HG03565 (cell line): ENCODE data around the gene GTF2H3.
"Not testable (repeated sequence)": the region's sequence is repeated elsewhere in the genome, so short reads cannot be mapped to it uniquely, and the experiment has no call there.

ENCODE experiments used
- ATAC-seq: cut with Tn5 transposase; IDR thresholded peaks from one replicate; pipeline ENCODE4 v1.9.1; 2021; ENCODE audit warnings: mild to moderate bottlenecking, moderate library complexity; ENCODE audit not compliant: unreplicated experiment

Gene GTF2H3

GRCh38 chr12:123633379-123634141 lies at the start of gene GTF2H3, which contains the start of gene EIF2B1:
Gene GTF2H3, plus strand, starts transcription at chr12:123633829. Its CDS starts 31 bp downstream, at chr12:123633860.
Gene EIF2B1, minus strand, starts transcription at chr12:123633686. Its CDS starts 129 bp downstream, at chr12:123633557.
- peak; percentile 90 for ATAC-seq

GRCh38 chr12:123591702-123592481 lies 41.7 kb upstream of the GTF2H3 start:
- no peak for ATAC-seq

GRCh38 chr12:123595729-123596128 lies 37.9 kb upstream of the GTF2H3 start:
- ATAC-seq = no peak

GRCh38 chr12:123597100-123597499 lies 36.5 kb upstream of the GTF2H3 start:
- no peak for ATAC-seq

- ATAC-seq = no peak
Observed at GRCh38 chr12:123598522-123598921, 35.1 kb upstream of the GTF2H3 start.

- ATAC-seq = no peak
Observed at GRCh38 chr12:123599310-123599709, 34.3 kb upstream of the GTF2H3 start.

DNA sequence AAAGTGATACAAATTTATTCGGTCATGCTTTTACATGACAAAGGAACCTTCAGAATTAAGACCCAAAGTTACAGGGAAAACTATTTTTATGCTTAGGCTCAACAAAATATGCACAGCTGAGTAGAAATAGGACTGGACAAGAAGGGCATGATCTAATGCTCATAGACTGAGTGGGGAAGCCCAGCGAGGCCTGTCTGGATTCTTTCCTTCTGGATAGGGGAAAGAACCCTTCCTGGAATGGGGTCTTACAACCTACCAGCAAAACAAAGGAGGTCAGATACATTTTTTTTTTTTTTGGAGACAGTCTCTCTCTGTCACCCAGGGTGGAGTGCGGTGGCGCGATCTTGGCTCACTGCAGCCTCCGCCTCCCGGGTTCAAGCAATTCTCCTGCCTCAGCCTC lies 33.9 kb upstream of the GTF2H3 start:
- ATAC-seq = no peak

- ATAC-seq = peak; percentile 80
Observed at GRCh38 chr12:123601602-123602489, 31.8 kb upstream of the GTF2H3 start, which contains the start of gene DDX55. Gene DDX55, plus strand, starts transcription at chr12:123602099. Its CDS starts 50 bp downstream, at chr12:123602149.

GRCh38 chr12:123602651-123603195 lies 30.9 kb upstream of the GTF2H3 start:
- no peak for ATAC-seq

GRCh38 chr12:123603495-123603894 lies 30.1 kb upstream of the GTF2H3 start:
- ATAC-seq = not testable (repeated sequence)

DNA sequence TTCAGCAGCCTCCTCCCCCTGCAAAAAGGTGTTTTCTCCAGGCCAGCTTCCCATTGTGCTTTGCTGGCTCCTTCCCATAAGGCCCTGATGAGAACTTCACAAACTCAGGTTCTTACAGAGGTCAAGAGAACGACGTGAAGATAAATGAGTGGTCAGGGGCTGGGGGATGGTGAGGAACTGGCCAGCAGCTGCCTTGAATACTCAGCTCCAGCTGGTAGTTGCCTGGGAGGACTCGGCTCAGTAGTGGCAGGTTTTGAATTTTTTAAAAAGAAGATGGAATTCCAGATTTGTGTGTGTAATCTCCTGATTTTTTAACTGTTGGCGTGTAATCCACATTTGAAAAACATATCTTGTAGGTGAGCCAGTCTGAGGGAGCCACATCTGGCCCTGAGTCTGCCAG lies 25.9 kb upstream of the GTF2H3 start:
- ATAC-seq = no peak

GRCh38 chr12:123608182-123608581 lies 25.4 kb upstream of the GTF2H3 start:
- ATAC-seq = no peak

DNA sequence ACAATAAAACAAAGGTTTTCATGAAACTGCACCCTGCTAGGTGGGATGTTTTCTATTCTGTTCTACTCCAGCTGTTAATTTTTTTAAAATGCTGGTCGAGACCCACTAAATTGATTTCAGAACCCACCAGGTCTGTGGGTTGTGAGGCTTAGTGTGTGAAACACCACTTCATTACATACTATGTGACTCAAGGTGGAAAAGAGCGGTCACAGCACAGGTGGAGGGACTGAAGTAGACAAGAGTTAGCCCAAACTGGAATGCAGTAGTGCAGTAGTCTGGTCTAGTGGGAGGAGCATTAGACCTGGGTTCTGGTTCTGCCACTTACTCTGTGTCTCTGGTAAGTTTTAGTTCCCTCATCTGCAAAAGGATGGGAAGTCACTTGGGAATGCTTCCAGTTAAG lies 19.5 kb upstream of the GTF2H3 start:
- ATAC-seq = no peak

DNA sequence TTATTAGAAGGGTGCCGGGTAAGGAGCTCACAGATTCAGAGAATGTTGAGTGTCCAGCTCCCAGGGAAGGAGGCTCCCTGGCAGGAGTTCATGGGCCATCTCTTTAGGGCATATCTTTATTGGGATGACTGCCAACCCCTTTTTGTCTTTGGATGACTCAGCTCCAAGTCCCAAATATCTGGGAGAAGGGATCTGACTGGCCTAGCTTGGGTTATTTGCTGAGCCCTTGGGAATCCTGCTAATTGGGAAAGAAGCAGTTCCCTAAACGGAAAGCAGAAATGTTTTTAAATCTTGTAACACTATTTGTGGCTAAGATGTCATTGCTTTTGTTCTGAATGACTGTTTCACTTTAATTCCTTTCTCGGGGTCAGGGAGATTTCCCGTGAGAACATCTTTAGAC lies 19.1 kb upstream of the GTF2H3 start:
- no peak for ATAC-seq

DNA sequence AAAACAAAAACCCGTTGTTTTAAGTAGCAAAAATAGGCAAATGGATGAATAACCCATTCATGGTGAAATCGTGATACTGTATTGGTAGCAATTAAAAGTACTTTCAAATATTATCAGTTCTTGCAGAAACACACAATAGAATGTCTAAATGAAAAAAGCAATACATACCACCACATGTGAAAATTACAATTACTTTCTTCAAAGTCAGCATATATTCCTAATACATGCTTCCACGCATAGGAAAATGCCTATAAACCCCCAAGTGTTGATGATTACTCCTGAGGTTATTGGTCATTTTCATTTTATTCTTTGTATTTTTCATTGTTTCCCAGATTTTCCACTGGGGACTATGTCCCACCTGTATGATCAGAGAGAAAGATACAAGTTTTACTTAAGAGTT lies 16.5 kb upstream of the GTF2H3 start:
- no peak for ATAC-seq

DNA sequence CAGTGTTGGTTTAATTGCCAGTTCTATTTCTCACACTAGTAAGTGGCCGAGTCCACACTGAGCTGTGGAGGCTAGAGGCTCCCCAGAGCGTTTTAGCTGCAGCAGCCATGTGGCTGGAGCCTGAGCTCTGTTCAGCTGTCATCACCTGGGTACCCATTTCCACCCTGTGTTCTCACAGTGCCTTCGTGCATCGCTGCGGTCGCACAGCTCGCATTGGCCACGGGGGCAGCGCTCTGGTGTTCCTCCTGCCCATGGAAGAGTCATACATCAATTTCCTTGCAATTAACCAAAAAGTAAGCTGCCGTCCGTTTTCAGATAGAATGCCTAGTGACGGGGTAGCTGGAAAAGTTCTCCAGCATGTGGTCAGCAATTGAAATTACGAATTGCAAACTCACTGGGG lies 16.0 kb upstream of the GTF2H3 start:
- no peak for ATAC-seq

DNA sequence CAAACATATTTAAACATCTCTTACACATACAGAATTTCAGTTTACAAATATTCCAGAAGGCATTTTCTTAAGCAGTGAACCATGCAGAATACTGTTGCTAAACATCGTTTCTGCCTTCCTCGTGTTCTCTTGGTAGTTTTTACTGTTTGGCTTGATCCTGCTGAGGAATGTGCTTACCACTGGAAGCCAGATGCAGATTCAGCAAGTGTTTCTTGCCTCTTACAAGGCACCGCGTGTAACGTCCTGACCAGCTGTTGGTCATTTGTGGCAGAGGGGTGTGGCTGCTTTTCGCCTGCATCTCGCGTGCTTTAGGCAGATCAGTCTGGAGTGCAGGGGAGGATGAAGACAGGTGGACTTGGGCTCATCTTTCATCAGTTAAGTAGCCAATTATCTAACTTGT lies 12.5 kb upstream of the GTF2H3 start:
- no peak for ATAC-seq

DNA sequence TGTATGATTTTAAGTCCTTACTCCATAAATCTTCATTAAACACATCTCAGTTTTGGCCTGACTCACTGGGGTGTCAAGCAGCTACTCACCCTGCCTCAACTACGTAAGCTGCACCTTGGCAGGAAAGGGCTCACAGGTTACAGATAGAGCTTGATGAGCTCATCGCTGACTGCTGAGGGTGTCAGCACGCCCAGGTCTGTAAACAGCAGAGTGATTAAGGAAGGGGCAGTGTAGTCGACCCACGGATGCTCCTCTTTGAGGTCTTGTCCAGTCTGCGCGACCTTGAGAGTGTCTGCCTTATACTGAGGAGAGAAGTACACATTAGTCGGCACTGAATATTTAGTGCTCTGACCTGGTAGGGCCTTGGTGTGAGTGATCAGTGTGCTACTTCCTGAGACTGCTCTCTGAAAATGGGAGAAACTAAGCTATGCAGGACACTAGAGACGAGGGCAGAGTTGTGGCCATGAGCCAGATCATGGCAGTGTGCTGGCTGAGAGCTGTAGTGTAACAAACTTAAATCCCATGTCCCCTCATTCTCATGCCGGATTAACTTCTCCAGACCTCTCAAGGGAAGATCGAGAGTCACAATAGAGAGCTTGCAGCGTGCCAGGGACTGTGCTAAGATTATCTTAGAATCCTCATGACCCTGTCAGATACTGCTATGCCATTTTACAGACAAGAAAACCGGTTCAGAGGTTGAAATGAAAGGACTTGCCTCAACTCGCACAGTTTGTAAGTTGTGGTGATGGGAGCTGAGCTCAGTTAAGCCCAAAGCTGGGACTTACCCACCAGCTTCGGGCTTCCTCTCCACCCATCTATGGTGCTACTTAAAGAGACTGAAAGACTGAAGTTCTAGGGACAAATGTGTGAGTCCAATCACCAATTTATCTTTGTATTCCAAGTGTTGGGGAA lies 11.8 kb upstream of the GTF2H3 start:
- ATAC-seq = no peak

DNA sequence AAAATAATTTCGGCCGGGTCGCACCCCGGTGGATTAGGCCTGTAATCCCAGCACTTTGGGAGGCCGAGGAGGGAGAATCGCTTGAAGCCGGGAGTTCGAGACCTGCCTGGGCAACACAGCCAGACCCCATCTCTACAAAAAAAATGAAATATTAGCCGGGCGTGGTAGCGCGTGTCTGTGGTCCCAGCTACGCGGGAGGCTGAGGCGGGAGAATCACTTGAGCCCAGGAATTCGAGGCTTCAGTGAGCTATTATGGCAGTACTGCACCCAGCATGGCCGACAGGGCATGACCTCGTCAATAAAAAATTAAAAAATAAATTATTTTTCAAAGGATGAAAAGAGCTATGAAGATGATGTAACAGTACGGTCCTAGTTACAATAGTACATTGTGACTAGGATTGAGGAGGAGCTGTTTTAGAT lies 523 bp downstream of the GTF2H3 start:
- no peak for ATAC-seq

- ATAC-seq = no peak
Observed at GRCh38 chr12:123643911-123644310, 10.3 kb downstream of the GTF2H3 start.
